K562 (cell line): ENCODE data around the gene ADD1. TPM values are rescaled to one million over a fixed set of nuclear protein-coding genes. Genes with fewer than 3 reads are reported as not detected.
A peak's percentile ranks its signal among the peaks of the same experiment; 100 is the strongest.

Source experiments
- ATAC-seq: fragments of 200-7000 bp; cut with Tn5 transposase; 3 replicates; pipeline ENCODE4 v1.9.1; 2020; ENCODE audit warnings: moderate library complexity
- BruUV-seq: library from RNA; stranded (reverse); fragments of 400-500 nt; replicated peaks from 2 replicates; lab custom pipeline; 2021; lab: Mats Ljungman, UMichigan
- CTCF ChIA-PET: fragments of 300-600 bp; formaldehyde crosslinking; extraction: SDS; loops from one replicate; lab custom pipeline; 2021; ENCODE audit warnings: low intra/inter-chr PET ratio; lab: Yijun Ruan, JAX
- POLR2A ChIA-PET: fragments of 300-600, 350-650 bp; sonication (Branson Sonifier 250); formaldehyde crosslinking; extraction: SDS; loops from one replicate; lab custom pipeline; 2021; ENCODE audit warnings: antibody characterized with exemption, inconsistent platforms; lab: Yijun Ruan, JAX
- DNase-seq, 4 experiments: peaks; one replicate each; pipeline versions ENCODE4 v3.0.0 to v3.0.0-alpha.2; 2011 to 2018; ENCODE audit warnings: low spot score in 3 of 4, mixed read lengths in 3 of 4; ENCODE audit errors: extremely low read depth in 1 of 4
- FAIRE-seq: peaks from 2 replicates; lab custom pipeline; 2011; peaks lifted over from hg19 to GRCh38; lab: Jason Lieb, UNC
- H2AFZ ChIP-seq: 2 replicates; pipeline ENCODE4 v1.6.0; 2011; ENCODE audit warnings: low read depth, low read length, control low read depth, inconsistent platforms
- H3K27ac ChIP-seq: fragments of 200-600 bp; 3 replicates; pipeline ENCODE4 v1.8.0; 2011; ENCODE audit warnings: low read depth, mild to moderate bottlenecking, control low read depth, inconsistent platforms, low read length, moderate library complexity, mixed read lengths; ENCODE audit errors: extremely low read depth
- H3K27me3 ChIP-seq, 2 experiments: fragments of 300-600 bp in 1 of 2; 2 replicates in 1 of 2; 3 replicates in 1 of 2; pipeline versions ENCODE4 v1.6.0 to v1.8.0; 2011; ENCODE audit warnings: inconsistent platforms in 2 of 2, low read length in 2 of 2, mild to moderate bottlenecking in 1 of 2, mixed read lengths in 1 of 2, moderate library complexity in 1 of 2; ENCODE audit not compliant: control insufficient read depth in 2 of 2, insufficient read depth in 2 of 2
- H3K36me3 ChIP-seq: fragments of 300-600 bp; 3 replicates; pipeline ENCODE4 v1.8.0; 2011; ENCODE audit warnings: mild to moderate bottlenecking, low read length, inconsistent platforms; ENCODE audit not compliant: control insufficient read depth, insufficient read depth
- H3K4me1 ChIP-seq, 2 experiments: fragments of 200-600 bp in 1 of 2; replicated peaks in 1 of 2; 2 replicates in 1 of 2; 3 replicates in 1 of 2; pipeline versions ENCODE4 v1.5.1 to v1.8.0; 2011; ENCODE audit warnings: inconsistent platforms in 2 of 2, low read length in 2 of 2, mild to moderate bottlenecking in 1 of 2, mixed read lengths in 1 of 2, moderate library complexity in 1 of 2; ENCODE audit not compliant: control insufficient read depth in 2 of 2, insufficient read depth in 2 of 2
- H3K4me2 ChIP-seq: 2 replicates; pipeline ENCODE4 v1.6.1; 2011; ENCODE audit warnings: low read length, control low read depth, inconsistent platforms, mixed read lengths; ENCODE audit not compliant: insufficient read depth
- H3K4me3 ChIP-seq: fragments of 200-600 bp; sonication (generic), shearing (Covaris generic); 2 replicates; pipeline ENCODE4 v1.5.1; 2016; ENCODE audit warnings: control low read depth, inconsistent platforms
- H3K79me2 ChIP-seq: fragments of 200-600 bp; 3 replicates; pipeline ENCODE4 v1.8.0; 2011; ENCODE audit warnings: low read length, inconsistent platforms; ENCODE audit not compliant: control insufficient read depth, insufficient read depth
- H3K9ac ChIP-seq, 2 experiments: 2 replicates each; pipeline versions ENCODE4 v1.6.0 to v1.6.1; 2011; ENCODE audit warnings: low read depth in 2 of 2, low read length in 2 of 2, control low read depth in 1 of 2, inconsistent platforms in 1 of 2, mild to moderate bottlenecking in 1 of 2, mixed read lengths in 1 of 2; ENCODE audit not compliant: insufficient read depth in 1 of 2
- H3K9me1 ChIP-seq: one replicate; pipeline ENCODE4 v1.6.0; 2011; ENCODE audit warnings: inconsistent platforms, mild to moderate bottlenecking, low read length, moderate library complexity; ENCODE audit not compliant: control insufficient read depth, insufficient read depth
- H3K9me3 ChIP-seq: replicated peaks from 2 replicates; pipeline ENCODE4 v1.5.1; 2011; ENCODE audit warnings: low read depth, low read length, inconsistent platforms; ENCODE audit not compliant: control insufficient read depth, insufficient read depth
- H4K20me1 ChIP-seq: replicated peaks from 2 replicates; pipeline ENCODE4 v1.6.1; 2011; ENCODE audit warnings: low read length, inconsistent platforms, mixed read lengths; ENCODE audit not compliant: control insufficient read depth, insufficient read depth
- ATF7 ChIP-seq: fragments of 450-650 bp; IDR thresholded peaks from 2 replicates; pipeline ENCODE4 v1.7.1; 2014; ENCODE audit warnings: mild to moderate bottlenecking, moderate library complexity
- C11orf30 ChIP-seq: fragments of 450-650 bp; IDR thresholded peaks from 2 replicates; pipeline ENCODE4 v1.6.1; 2016; ENCODE audit warnings: low read depth, mild to moderate bottlenecking
- CHD1 ChIP-seq: fragments of 200-600 bp; sonication (generic); IDR thresholded peaks from one replicate; pipeline ENCODE4 v1.6.1; 2012; ENCODE audit warnings: mild to moderate bottlenecking, moderate library complexity, low read length, inconsistent platforms
- CREB5 ChIP-seq: fragments of 250-450 bp; sonication (Bioruptor Pico); IDR thresholded peaks from 2 replicates; pipeline ENCODE4 v1.5.0; 2020; ENCODE audit warnings: mild to moderate bottlenecking
- CUX1 ChIP-seq: fragments of 200-800 bp; sonication (Bioruptor generic); IDR thresholded peaks from 2 replicates; pipeline ENCODE4 v1.6.1; 2016; ENCODE audit warnings: missing genetic modification characterization, missing compliant biosample characterization
- ETS1 ChIP-seq: conservative IDR thresholded peaks from 2 replicates; pipeline ENCODE4 v1.6.1; 2011; ENCODE audit warnings: low read depth, mild to moderate bottlenecking, low read length; ENCODE audit not compliant: control insufficient read depth
- HMGN3 ChIP-seq: IDR thresholded peaks from 2 replicates; pipeline ENCODE4 v1.6.1; 2011; ENCODE audit warnings: borderline replicate concordance, low read depth, mild to moderate bottlenecking, mixed read lengths, low read length; ENCODE audit not compliant: insufficient read length; ENCODE audit errors: extremely low read depth
- HNRNPUL1 ChIP-seq: fragments of 200-400 bp; formaldehyde crosslinking; IDR thresholded peaks from 2 replicates; pipeline ENCODE4 v1.6.1; 2017; ENCODE audit warnings: low read length
- MAFF ChIP-seq: IDR thresholded peaks from 2 replicates; pipeline ENCODE4 v1.6.1; 2012; ENCODE audit warnings: low read length, improper control_type of control experiment
- SMARCB1 ChIP-seq: IDR thresholded peaks from 2 replicates; pipeline ENCODE4 v1.6.1; 2011; ENCODE audit warnings: improper control_type of control experiment, low read depth; ENCODE audit not compliant: insufficient read length
- ZBTB9 ChIP-seq: fragments of 450-650 bp; formaldehyde crosslinking; IDR thresholded peaks from 2 replicates; pipeline ENCODE4 v1.4.0; 2020; ENCODE audit warnings: mild to moderate bottlenecking, moderate library complexity
- WGBS: fragments of 100-300 bp; shearing (Covaris generic); methylation state at CpG from one replicate; pipeline ENCODE4 v1.1.6; 2016; ENCODE audit warnings: low coverage, mixed read lengths; ENCODE audit not compliant: insufficient coverage; ENCODE audit errors: missing lambda C conversion rate; 5-methylcytosine and 5-hydroxymethylcytosine counted together
- in situ Hi-C: fragments of 300-500 bp; cut with MboI; formaldehyde crosslinking; loops from 4 replicates; pipeline ENCODE4 v1.15.0; 2018; ENCODE audit warnings: inconsistent platforms, mixed read lengths
- intact Hi-C: fragments of 100-400 bp; cut with micrococcal nuclease; formaldehyde crosslinking; loops from 2 replicates; pipeline ENCODE4 v1.14.2; 2022
- polyA plus RNA-seq, 8 experiments: library from polyadenylated mRNA; depleted of rRNA in 4 of 8; stranded (reverse) in 5 of 8; unstranded in 3 of 8; fragments of >200 nt; fragmentation: Nextera tagmentation in 2 of 8; fragmentation: Illumina TruSeq in 1 of 8; extraction: Ambion mirVana in 2 of 8; extraction: Trizol in 1 of 8; gene quantifications; 2 replicates each; pipeline versions ENCODE4 v1.2.1 to v1.2.3, GENCODE V29; 2011 to 2014; ENCODE audit warnings: inconsistent platforms in 1 of 8, missing spikeins in 1 of 8
- total RNA-seq, 7 experiments: library from RNA; depleted of rRNA in 6 of 7; stranded (reverse); fragments of >200 nt in 6 of 7; fragmentation: Illumina TruSeq in 2 of 7; extraction: Trizol in 2 of 7; gene quantifications; 2 replicates each; pipeline versions ENCODE4 v1.2.1 to v1.2.3, GENCODE V29; 2011 to 2021; ENCODE audit warnings: low replicate concordance in 1 of 7

Gene ADD1
- total and polyA plus RNA-seq, 9 of the 15 experiments (the other 6 are each of a cell fraction or from before 2014, with no cell fraction given), result 17.5 to 153 (median 74.0) TPM

- H3K9me3 ChIP-seq, result no peaks in the 10 kb centered on the region
- H3K79me2 ChIP-seq, result peaks cover 37% of the 10 kb centered on the region
- ATAC-seq (no peak), DNase-seq (no peak), FAIRE-seq (peak; percentile 37)
- H3K27ac ChIP-seq, result no peak overlapping the region
- WGBS, result 39% methylated on average over 5 of the region's 5 CpGs
- H3K9me1 ChIP-seq, result no peaks in the 10 kb centered on the region
- ChIA-PET CTCF (no interaction called here), POLR2A (interaction anchor here (0.9 to 3.5 kb wide), 4 partner anchors 9 to 44 kb away, joined by 5 to 23 read pairs (median 6); no protein-coding TSS in a partner anchor)
- BruUV-seq, result TSS peak; percentile 48
- in situ Hi-C loops (no loop called here), intact Hi-C loops (no loop called here)
- peaks cover 11% of the 10 kb centered on the region for H4K20me1 ChIP-seq
- no peaks in the 10 kb centered on the region for H3K27me3 ChIP-seq
- H2AFZ ChIP-seq, result no peak overlapping the region; the same call in 1 of the 2 replicates
- H3K4me3 ChIP-seq, result peak overlapping the region; percentile 90; the same call in 1 of the 2 replicates
- peak overlapping the region in 1 of 2 experiments; percentile 63; a peak in 3 of 4 replicates for H3K9ac ChIP-seq
- H3K4me2 ChIP-seq, result peak overlapping the region; percentile 82
- peaks cover 14% of the 10 kb centered on the region for H3K36me3 ChIP-seq
- peaks cover 20 to 24% of the 10 kb centered on the region in 2 experiments; a peak in 4 of 5 replicates for H3K4me1 ChIP-seq
- TF ChIP-seq CUX1 (CRISPR knock-in tag) (peak; percentile 56; the same call in 1 of the 2 replicates), ATF7 (no peak), HMGN3 (no peak), C11orf30 (peak; percentile 88), HNRNPUL1 (no peak), CREB5 (CRISPR knock-in tag) (no peak), SMARCB1 (no peak), ZBTB9 (no peak), MAFF (peak; percentile 73), ETS1 (no peak), CHD1 (no peak)
Measured at GRCh38 chr4:2964706-2965258, 121.1 kb downstream of the ADD1 start.
